Endometrium (tissue), 2 donors: Measurements from ENCODE around the gene MSH2.
"Not testable (repeated sequence)": the region's sequence is repeated elsewhere in the genome, so short reads cannot be mapped to it uniquely, and the experiment has no call there.

Experiments
- FAIRE-seq: peaks from 2 replicates; lab custom pipeline; 2012; peaks lifted over from hg19 to GRCh38; lab: Jason Lieb, UNC
- donor health status: control.
- donor health status: control.

The MSH2 gene

GRCh38 chr2:47407976-47408375, 5.0 kb downstream of the MSH2 start:
- not testable (repeated sequence) for FAIRE-seq

- no peak for FAIRE-seq
These were observed 11.9 kb downstream of the MSH2 start for GRCh38 chr2:47414682-47415458.

GRCh38 chr2:47420214-47420613, 17.3 kb downstream of the MSH2 start:
- no peak for FAIRE-seq

- not testable (repeated sequence) for FAIRE-seq
These were observed 17.7 kb downstream of the MSH2 start for GRCh38 chr2:47420683-47421082.

DNA sequence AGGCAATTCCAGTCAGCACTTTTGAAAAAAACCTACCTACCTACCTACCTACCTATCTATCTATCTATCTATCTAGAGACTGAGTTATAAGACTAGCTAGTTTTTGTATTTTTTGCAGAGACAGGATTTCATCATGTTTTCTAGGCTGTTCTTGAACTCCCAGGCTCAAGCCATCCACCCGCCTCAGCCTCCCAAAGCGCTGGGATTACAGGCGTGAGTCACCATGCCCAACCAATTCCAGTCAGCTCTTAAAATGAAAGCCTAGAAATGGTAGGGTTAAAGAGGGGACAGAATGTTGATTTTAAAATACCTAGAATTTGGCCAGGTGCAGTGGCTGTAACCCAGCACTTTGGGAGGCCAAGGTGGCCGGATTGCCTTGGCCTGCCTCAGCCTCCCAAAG, 19.1 kb downstream of the MSH2 start:
- no peak for FAIRE-seq

GRCh38 chr2:47422560-47422959, 19.6 kb downstream of the MSH2 start:
- no peak for FAIRE-seq

GRCh38 chr2:47426786-47427185, 23.8 kb downstream of the MSH2 start:
- FAIRE-seq: no peak

GRCh38 chr2:47429795-47430194, 26.8 kb downstream of the MSH2 start:
- no peak for FAIRE-seq

- FAIRE-seq: not testable (repeated sequence)
These were observed 30.1 kb downstream of the MSH2 start for GRCh38 chr2:47433006-47433405.

DNA sequence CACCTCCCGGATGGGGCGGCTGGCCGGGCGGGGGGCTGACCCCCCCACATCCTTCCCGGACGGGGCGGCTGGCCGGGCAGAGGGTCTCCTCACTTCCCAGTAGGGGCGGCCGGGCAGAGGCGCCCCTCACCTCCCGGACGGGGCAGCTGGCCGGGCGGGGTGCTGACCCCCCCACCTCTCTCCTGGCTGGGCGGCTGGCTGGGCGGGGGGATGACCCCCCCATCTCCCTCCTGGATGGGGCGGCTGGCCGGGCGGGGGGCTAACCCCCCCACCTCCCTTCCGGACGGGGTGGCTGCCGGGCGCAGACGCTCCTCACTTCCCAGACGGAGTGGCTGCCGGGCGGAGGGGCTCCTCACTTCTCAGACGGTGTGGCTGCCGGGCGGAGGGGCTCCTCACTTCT, 30.5 kb downstream of the MSH2 start:
- FAIRE-seq: not testable (repeated sequence)

DNA sequence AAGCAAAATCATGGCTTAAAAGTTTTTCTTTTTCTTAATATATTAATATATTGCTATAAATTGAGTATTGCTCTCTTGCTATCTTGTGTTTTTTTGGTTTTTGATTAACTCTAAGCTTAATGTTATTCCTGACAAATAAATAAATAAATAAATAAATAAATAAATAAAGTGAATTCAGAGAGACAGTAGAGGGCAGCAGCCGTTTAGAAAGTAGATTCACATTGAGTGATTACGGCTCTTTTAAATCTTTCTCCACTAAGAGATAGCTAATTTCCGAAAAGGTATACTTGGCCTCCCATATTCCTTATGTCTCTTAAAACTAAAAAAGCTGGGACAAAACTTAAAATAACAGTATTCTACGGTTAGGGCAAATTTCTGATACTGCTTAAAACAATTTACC, 34.3 kb downstream of the MSH2 start:
- peak; percentile 74 for FAIRE-seq

DNA sequence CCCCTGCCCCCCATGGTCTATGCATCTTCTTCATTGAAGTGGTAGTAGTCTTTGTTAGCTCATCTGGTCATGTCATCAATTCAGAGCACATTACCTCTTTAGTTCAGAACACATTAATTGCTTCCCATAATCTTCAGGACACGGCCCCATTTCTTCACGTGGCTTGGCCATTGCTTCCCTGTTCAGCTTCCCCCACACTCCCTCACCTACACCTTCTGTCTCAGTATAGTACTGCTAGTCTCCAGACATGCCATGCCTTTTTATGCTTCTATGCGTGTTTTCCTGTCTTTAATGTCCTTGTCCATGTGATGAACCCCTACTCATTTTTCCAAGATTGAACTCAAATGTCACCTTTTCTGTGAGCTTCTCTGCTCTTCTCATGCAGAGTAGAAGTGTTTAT, 35.1 kb downstream of the MSH2 start:
- no peak for FAIRE-seq

- no peak for FAIRE-seq
These were observed 35.8 kb downstream of the MSH2 start for GRCh38 chr2:47438783-47439182.

- no peak for FAIRE-seq
These were observed 48.8 kb downstream of the MSH2 start for GRCh38 chr2:47451790-47452189.

DNA sequence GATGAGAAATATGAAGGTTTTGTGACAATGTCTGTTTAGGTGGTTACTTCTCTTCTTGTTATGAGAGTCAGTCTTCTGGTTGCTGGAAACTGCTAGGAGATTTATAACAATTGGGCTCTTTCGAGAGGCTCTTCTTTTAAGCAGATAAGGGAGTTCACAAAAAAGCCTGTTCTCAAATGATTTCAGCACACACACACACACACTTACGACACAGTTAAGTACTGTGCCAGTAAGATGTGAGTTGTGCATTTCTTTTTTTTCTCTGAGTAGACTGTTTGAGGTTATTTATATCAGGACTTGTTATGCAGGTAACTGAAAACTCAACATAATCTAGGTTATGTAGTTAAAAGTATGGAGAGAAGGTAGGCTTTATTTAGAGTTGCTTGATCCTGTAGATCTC, 49.8 kb downstream of the MSH2 start:
- no peak for FAIRE-seq

- FAIRE-seq: not testable (repeated sequence)
These were observed 51.9 kb downstream of the MSH2 start for GRCh38 chr2:47454818-47455217.

DNA sequence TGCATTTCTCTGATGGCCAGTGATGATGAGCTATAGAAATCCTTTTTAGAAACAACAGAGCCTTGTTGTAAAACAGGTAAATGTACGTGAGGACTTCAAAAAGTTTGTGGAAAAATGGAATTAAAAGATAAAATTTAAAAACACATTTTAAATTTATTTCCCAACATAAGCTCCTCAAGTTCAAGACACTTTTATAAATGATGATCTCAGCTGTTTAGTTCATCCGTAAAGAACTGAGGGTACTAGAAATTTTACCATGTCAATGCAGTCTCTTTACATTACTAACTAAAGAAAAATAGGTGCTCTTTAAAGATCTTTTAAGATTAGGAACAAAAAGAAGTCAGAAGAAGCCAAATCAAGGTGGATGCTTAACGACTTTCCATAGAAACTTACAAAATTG, 52.5 kb downstream of the MSH2 start:
- no peak for FAIRE-seq

- FAIRE-seq: no peak
These were observed 53.9 kb downstream of the MSH2 start for GRCh38 chr2:47456851-47457250.

DNA sequence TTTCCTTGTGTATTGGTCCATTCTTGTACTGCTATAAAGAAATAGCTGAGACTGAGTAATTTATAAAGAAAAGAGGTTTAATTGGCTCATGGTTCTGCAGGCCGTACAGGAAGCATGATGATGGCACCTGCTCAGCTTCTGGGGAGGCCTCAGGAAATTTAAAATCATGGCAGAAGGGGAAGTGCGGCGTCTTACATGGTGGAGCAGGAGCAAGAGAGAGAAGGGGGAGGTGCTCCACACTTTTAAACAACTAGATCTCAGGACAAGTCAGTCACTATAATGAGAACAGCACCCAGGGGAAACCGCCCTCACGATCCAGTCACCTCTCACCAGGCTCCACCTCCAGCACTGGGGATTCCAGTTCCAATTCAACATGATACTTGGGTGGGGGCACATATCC, 54.3 kb downstream of the MSH2 start:
- FAIRE-seq: no peak

- FAIRE-seq: no peak
These were observed 56.1 kb downstream of the MSH2 start for GRCh38 chr2:47459021-47459420.

GRCh38 chr2:47460766-47461165, 57.8 kb downstream of the MSH2 start:
- no peak for FAIRE-seq

DNA sequence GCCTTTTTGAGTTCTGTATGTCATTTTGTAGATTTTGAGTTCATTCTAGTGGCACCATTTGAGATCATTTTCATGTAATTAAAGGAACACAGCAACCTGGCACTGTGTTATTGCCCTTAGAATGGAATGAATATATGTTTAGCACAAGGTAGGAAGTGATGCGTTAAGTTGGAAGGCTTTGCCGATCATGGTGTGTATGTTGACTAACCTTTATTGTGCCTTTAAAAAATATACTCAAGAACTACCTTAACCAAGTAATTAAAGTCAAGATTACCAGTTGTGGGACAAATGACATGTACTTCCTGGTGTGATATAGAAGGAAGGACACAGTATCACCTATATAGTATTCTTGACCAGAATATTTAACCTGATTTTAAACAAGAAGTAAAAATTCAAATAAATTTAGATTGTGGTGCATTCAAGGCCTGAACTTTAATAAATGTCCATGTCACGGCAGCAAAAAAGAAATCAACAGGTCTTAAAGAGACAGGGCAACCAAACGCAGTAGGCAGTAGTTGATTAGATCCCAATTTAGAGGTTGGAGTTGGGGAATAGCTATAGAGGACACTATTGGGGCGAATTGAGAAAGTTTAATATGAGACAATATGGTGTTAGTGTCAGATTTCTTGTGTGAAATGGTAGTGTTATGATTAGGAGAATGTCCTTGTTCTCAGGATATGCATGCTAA, 68.6 kb downstream of the MSH2 start:
- no peak for FAIRE-seq

GRCh38 chr2:47479863-47480262, 76.9 kb downstream of the MSH2 start:
- no peak for FAIRE-seq

- no peak for FAIRE-seq
These were observed 80.2 kb downstream of the MSH2 start for GRCh38 chr2:47483191-47483590.
